Keratinocyte (primary cell): ENCODE data around the gene A2M. TPM values are rescaled to one million over a fixed set of nuclear protein-coding genes. Genes with fewer than 3 reads are reported as not detected.

Experiments used
- DNase-seq: peaks from one replicate; pipeline ENCODE4 v3.0.0-alpha.2; 2011; ENCODE audit warnings: low read depth, missing footprints, low spot score
- FAIRE-seq: peaks from 2 replicates; lab custom pipeline; 2011; peaks lifted over from hg19 to GRCh38; lab: Jason Lieb, UNC
- H2AFZ ChIP-seq: 2 replicates; pipeline ENCODE4 v1.6.0; 2012; ENCODE audit warnings: low read length, control low read depth, inconsistent platforms; ENCODE audit not compliant: control insufficient read depth
- H3K27ac ChIP-seq: 2 replicates; pipeline ENCODE4 v1.5.1; 2011; ENCODE audit warnings: low read length; ENCODE audit not compliant: control insufficient read depth, insufficient read depth
- H3K27me3 ChIP-seq: 3 replicates; pipeline ENCODE4 v1.6.0; 2011; ENCODE audit warnings: low read length; ENCODE audit not compliant: control insufficient read depth, insufficient read depth; ENCODE audit errors: extremely low read depth
- H3K36me3 ChIP-seq, 2 experiments: 2 replicates in 1 of 2; 3 replicates in 1 of 2; pipeline ENCODE4 v1.5.1; 2011; ENCODE audit warnings: low read length in 2 of 2, mild to moderate bottlenecking in 1 of 2; ENCODE audit not compliant: control insufficient read depth in 2 of 2, insufficient read depth in 2 of 2; ENCODE audit errors: extremely low read depth in 1 of 2
- H3K4me1 ChIP-seq: 3 replicates; pipeline ENCODE4 v1.5.1; 2011; ENCODE audit warnings: low read length; ENCODE audit not compliant: control insufficient read depth, insufficient read depth; ENCODE audit errors: extremely low read depth
- H3K4me2 ChIP-seq: 3 replicates; pipeline ENCODE4 v1.6.0; 2011; ENCODE audit warnings: low read depth, low read length; ENCODE audit not compliant: control insufficient read depth, insufficient read depth; ENCODE audit errors: extremely low read depth
- H3K4me3 ChIP-seq, 3 experiments: fragments of 200-600 bp in 1 of 3; sonication (generic) in 1 of 3; 2 replicates in 2 of 3; 3 replicates in 1 of 3; pipeline ENCODE4 v1.5.1; 2011 to 2016; ENCODE audit warnings: low read length in 3 of 3, mild to moderate bottlenecking in 3 of 3, control low read depth in 2 of 3, inconsistent platforms in 1 of 3, low read depth in 1 of 3, mixed read lengths in 1 of 3, mixed run types in 1 of 3, moderate library complexity in 1 of 3; ENCODE audit not compliant: control insufficient read depth in 2 of 3, insufficient read depth in 2 of 3; ENCODE audit errors: extremely low read depth in 1 of 3
- H3K79me2 ChIP-seq: 2 replicates; pipeline ENCODE4 v1.6.0; 2012; ENCODE audit warnings: low read length; ENCODE audit not compliant: control insufficient read depth, insufficient read depth
- H3K9ac ChIP-seq: 3 replicates; pipeline ENCODE4 v1.6.0; 2011; ENCODE audit warnings: low read length; ENCODE audit not compliant: control insufficient read depth, insufficient read depth; ENCODE audit errors: extremely low read depth
- H3K9me1 ChIP-seq: 3 replicates; pipeline ENCODE4 v1.6.0; 2011; ENCODE audit warnings: low read length; ENCODE audit not compliant: control insufficient read depth, insufficient read depth; ENCODE audit errors: extremely low read depth
- H3K9me3 ChIP-seq: 2 replicates; pipeline ENCODE4 v1.5.1; 2012; ENCODE audit warnings: low read depth, low read length; ENCODE audit not compliant: control insufficient read depth
- H4K20me1 ChIP-seq: 3 replicates; pipeline ENCODE4 v1.6.0; 2011; ENCODE audit warnings: low read length; ENCODE audit not compliant: control insufficient read depth, insufficient read depth; ENCODE audit errors: extremely low read depth
- CTCF ChIP-seq, 3 experiments: IDR thresholded peaks in 1 of 3; conservative IDR thresholded peaks in 1 of 3; optimal IDR thresholded peaks in 1 of 3; 2 replicates in 2 of 3; 3 replicates in 1 of 3; pipeline versions ENCODE3 to v1.5.1; 2011; ENCODE audit warnings: low read length in 3 of 3, mild to moderate bottlenecking in 3 of 3, moderate library complexity in 2 of 3, control low read depth in 1 of 3, inconsistent platforms in 1 of 3; ENCODE audit not compliant: insufficient read depth in 2 of 3; ENCODE audit errors: extremely low read depth in 1 of 3
- EZH2 ChIP-seq: IDR thresholded peaks from one replicate; pipeline ENCODE4 v1.6.1; 2012; ENCODE audit warnings: inconsistent platforms, mild to moderate bottlenecking, low read length, moderate library complexity
- dilution Hi-C: fragments of 300-500 bp; cut with MboI; formaldehyde crosslinking; loops from one replicate; pipeline ENCODE4 v1.7.0; 2020; ENCODE audit warnings: low sequenced_read_pairs; ENCODE audit not compliant: extremely low pct_ligation_motif_present
- polyA plus RNA-seq, 5 experiments: library from polyadenylated mRNA; depleted of rRNA in 3 of 5; stranded (reverse) in 3 of 5; stranded (forward) in 1 of 5; unstranded in 1 of 5; fragments of >200 nt; gene quantifications; 1 replicate in 1 of 5; 2 replicates in 3 of 5; 3 replicates in 1 of 5; pipeline versions ENCODE4 v1.2.1 to v1.2.3, GENCODE V29; 2011 to 2012; ENCODE audit warnings: missing spikeins in 2 of 5, low read depth in 1 of 5, low replicate concordance in 1 of 5

Gene A2M
- polyA plus RNA-seq, 1 donor (not counting 4 experiments of a cell fraction or from before 2014, with no cell fraction given) = 0.49 TPM

- Histone ChIP-seq H4K20me1 (no peaks in the 10 kb centered on the region), H3K79me2 (no peaks in the 10 kb centered on the region), H3K4me3 (no peak overlapping the region), H3K4me1 (peaks cover 3% of the 10 kb centered on the region), H3K9ac (no peak overlapping the region), H3K27ac (no peak overlapping the region), H3K4me2 (no peak overlapping the region), H2AFZ (no peak overlapping the region), H3K9me3 (no peaks in the 10 kb centered on the region), H3K9me1 (no peaks in the 10 kb centered on the region), H3K36me3 (no peaks in the 10 kb centered on the region), H3K27me3 (peaks cover 3% of the 10 kb centered on the region)
- FAIRE-seq (no peak), DNase-seq (no peak)
- TF ChIP-seq EZH2 (no peak), CTCF (optimal IDR thresholded peaks at IDR 0.05 in 1 of 3, IDR thresholded peaks at IDR 0.05 in 1 of 3, conservative IDR thresholded peaks at IDR 0.05 in 1 of 3; ENCODE audit: extremely low read depth in 1 of 3, insufficient read depth in 2 of 3, low read length in 3 of 3) (no peak)
- dilution Hi-C loops = no loop called here
Observed at GRCh38 chr12:9071518-9071917, 44.2 kb downstream of the A2M start.

DNA sequence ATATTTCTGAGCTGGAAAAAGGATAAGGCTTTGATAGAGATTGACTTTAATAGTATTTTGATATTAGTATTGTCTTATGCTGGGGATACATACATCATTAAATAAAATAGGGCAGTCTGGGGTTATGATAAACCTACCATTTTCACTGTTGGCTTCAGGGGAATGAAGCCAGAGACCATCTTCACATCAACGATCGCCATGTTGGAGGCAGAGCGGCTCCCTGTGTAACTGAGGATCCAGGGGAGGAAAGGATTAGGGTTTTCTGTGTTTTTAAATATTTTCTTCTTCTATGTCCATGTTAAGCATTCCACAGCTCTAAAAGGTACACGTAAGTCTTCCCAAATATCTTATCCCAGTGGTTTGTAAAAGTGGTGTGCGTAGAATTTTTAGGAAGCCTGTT, 45.4 kb downstream of the A2M start:
- TF ChIP-seq CTCF (optimal IDR thresholded peaks at IDR 0.05 in 1 of 3, IDR thresholded peaks at IDR 0.05 in 1 of 3, conservative IDR thresholded peaks at IDR 0.05 in 1 of 3; ENCODE audit: extremely low read depth in 1 of 3, insufficient read depth in 2 of 3, low read length in 3 of 3) (no peak), EZH2 (no peak)
- H3K9me1 ChIP-seq = no peaks in the 10 kb centered on the region
- dilution Hi-C loops = no loop called here

More for the DNA sequence above, 45.4 kb downstream of the A2M start:
- no peak overlapping the region for H3K9ac ChIP-seq
- H3K9me3 ChIP-seq = no peaks in the 10 kb centered on the region
- H3K27me3 ChIP-seq = peaks cover 3% of the 10 kb centered on the region
- no peak overlapping the region for H2AFZ ChIP-seq
- no peak overlapping the region for H3K27ac ChIP-seq
- no peaks in the 10 kb centered on the region for H4K20me1 ChIP-seq
- H3K4me2 ChIP-seq = no peak overlapping the region
- no peaks in the 10 kb centered on the region for H3K79me2 ChIP-seq
- DNase-seq (no peak), FAIRE-seq (no peak)
- peaks cover 3% of the 10 kb centered on the region for H3K4me1 ChIP-seq
- H3K36me3 ChIP-seq = no peaks in the 10 kb centered on the region
- no peak overlapping the region for H3K4me3 ChIP-seq
